MCF 10A (cell line): Measurements from ENCODE around the gene CCDC195. TPM values are rescaled to one million over a fixed set of nuclear protein-coding genes. Genes with fewer than 3 reads are reported as not detected.

ENCODE experiments used
- BruUV-seq: library from RNA; stranded (reverse); fragments of 400-500 nt; replicated peaks from 2 replicates; lab custom pipeline; 2021; lab: Mats Ljungman, UMichigan
- CTCF ChIA-PET: fragments of 300-600 bp; sonication (Branson Sonifier 250); formaldehyde crosslinking; extraction: SDS; loops from one replicate; lab custom pipeline; 2021; ENCODE audit warnings: antibody characterized with exemption, inconsistent platforms; lab: Yijun Ruan, JAX
- POLR2A ChIA-PET: fragments of 300-600, 350-650 bp; sonication (Branson Sonifier 250); formaldehyde crosslinking; extraction: SDS; loops from one replicate; lab custom pipeline; 2020; ENCODE audit warnings: antibody characterized with exemption, inconsistent platforms; lab: Yijun Ruan, JAX
- DNase-seq: peaks from one replicate; pipeline ENCODE4 v3.0.0-alpha.2; 2018; ENCODE audit not compliant: unreplicated experiment
- H3K27ac Mint-ChIP-seq: one replicate; pipeline ENCODE4 v1.8.0; 2022; ENCODE audit warnings: mild to moderate bottlenecking, low read depth, mixed read lengths; ENCODE audit not compliant: unreplicated experiment
- H3K27me3 Mint-ChIP-seq: one replicate; pipeline ENCODE4 v1.8.0; 2022; ENCODE audit warnings: mixed read lengths; ENCODE audit not compliant: insufficient read depth, unreplicated experiment
- H3K36me3 Mint-ChIP-seq: one replicate; pipeline ENCODE4 v1.8.0; 2022; ENCODE audit warnings: mild to moderate bottlenecking, moderate library complexity, mixed read lengths; ENCODE audit not compliant: insufficient read depth, unreplicated experiment
- H3K4me1 Mint-ChIP-seq: one replicate; pipeline ENCODE4 v1.8.0; 2022; ENCODE audit warnings: mixed read lengths; ENCODE audit not compliant: insufficient read depth, unreplicated experiment
- H3K4me3 Mint-ChIP-seq: one replicate; pipeline ENCODE4 v1.8.0; 2022; ENCODE audit warnings: mild to moderate bottlenecking, moderate library complexity, mixed read lengths; ENCODE audit not compliant: unreplicated experiment
- H3K9me3 Mint-ChIP-seq: one replicate; pipeline ENCODE4 v1.8.0; 2022; ENCODE audit warnings: mixed read lengths; ENCODE audit not compliant: unreplicated experiment
- intact Hi-C: fragments of 100-400 bp; cut with micrococcal nuclease; formaldehyde crosslinking; loops from 2 replicates; pipeline ENCODE4 v1.14.1; 2022
- total RNA-seq: library from RNA; stranded (reverse); gene quantifications from 2 replicates; pipeline ENCODE4 v1.2.3, GENCODE V29; 2022
- TF ChIP-seq, protein P1 (sequence below): fragments of 200-600 bp; IDR thresholded peaks from one replicate; pipeline ENCODE4 v1.8.0; 2022; ENCODE audit warnings: antibody characterized with exemption, mild to moderate bottlenecking; ENCODE audit not compliant: unreplicated experiment

CCDC195 gene
- total RNA-seq, 1 experiment from 2014 or later, result not detected

GRCh38 chr2:224671731-224672130 lies 44.4 kb downstream of the CCDC195 start:
- no peaks in the 10 kb centered on the region for H3K9me3 Mint-ChIP-seq
- TF ChIP-seq, protein P1, sequence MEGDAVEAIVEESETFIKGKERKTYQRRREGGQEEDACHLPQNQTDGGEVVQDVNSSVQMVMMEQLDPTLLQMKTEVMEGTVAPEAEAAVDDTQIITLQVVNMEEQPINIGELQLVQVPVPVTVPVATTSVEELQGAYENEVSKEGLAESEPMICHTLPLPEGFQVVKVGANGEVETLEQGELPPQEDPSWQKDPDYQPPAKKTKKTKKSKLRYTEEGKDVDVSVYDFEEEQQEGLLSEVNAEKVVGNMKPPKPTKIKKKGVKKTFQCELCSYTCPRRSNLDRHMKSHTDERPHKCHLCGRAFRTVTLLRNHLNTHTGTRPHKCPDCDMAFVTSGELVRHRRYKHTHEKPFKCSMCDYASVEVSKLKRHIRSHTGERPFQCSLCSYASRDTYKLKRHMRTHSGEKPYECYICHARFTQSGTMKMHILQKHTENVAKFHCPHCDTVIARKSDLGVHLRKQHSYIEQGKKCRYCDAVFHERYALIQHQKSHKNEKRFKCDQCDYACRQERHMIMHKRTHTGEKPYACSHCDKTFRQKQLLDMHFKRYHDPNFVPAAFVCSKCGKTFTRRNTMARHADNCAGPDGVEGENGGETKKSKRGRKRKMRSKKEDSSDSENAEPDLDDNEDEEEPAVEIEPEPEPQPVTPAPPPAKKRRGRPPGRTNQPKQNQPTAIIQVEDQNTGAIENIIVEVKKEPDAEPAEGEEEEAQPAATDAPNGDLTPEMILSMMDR, result no peak
- DNase-seq, result no peak
- BruUV-seq, result no TSS peak
- no peaks in the 10 kb centered on the region for H3K27me3 Mint-ChIP-seq
- H3K4me3 Mint-ChIP-seq, result no peak overlapping the region
- no peaks in the 10 kb centered on the region for H3K36me3 Mint-ChIP-seq
- intact Hi-C loops, result no loop called here
- ChIA-PET POLR2A (no interaction called here), CTCF (interaction anchor here (1.1 to 1.2 kb wide), 2 partner anchors 21 to 62 kb away, joined by 4 read pairs; no protein-coding TSS in a partner anchor)
- H3K27ac Mint-ChIP-seq, result no peak overlapping the region
- H3K4me1 Mint-ChIP-seq, result no peaks in the 10 kb centered on the region

DNA sequence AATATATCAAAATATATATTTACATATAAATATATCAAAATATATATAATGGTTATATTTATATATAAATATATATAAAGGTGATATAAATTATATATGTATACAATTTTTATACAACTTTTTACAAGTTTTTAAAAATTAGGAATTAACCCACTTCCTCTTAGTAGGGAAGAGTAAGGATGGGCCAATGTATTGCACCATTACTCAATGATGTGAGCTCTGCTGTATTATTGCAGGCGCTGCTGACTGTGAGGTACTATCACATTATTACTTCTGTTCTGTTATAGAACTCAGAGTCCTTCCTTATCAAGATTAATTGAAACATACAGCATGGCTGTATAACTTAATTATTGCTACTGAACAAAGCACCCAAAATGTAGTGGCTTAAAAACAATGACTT lies 46.0 kb downstream of the CCDC195 start:
- H3K4me1 Mint-ChIP-seq, result no peaks in the 10 kb centered on the region
- H3K4me3 Mint-ChIP-seq, result no peak overlapping the region
- no peaks in the 10 kb centered on the region for H3K9me3 Mint-ChIP-seq
- ChIA-PET POLR2A (no interaction called here), CTCF (interaction anchor here (1.0 kb wide), 1 partner anchor 332 kb away, joined by 4 read pairs; no protein-coding TSS in a partner anchor)
- no peak for DNase-seq
- TF ChIP-seq, protein P1, result no peak
- no peak overlapping the region for H3K27ac Mint-ChIP-seq
- intact Hi-C loops, result no loop called here
- H3K27me3 Mint-ChIP-seq, result no peaks in the 10 kb centered on the region
- no peaks in the 10 kb centered on the region for H3K36me3 Mint-ChIP-seq
- BruUV-seq, result no TSS peak

- POLR2A ChIA-PET, result no interaction called here
- no peak overlapping the region for H3K4me3 Mint-ChIP-seq
- H3K27ac Mint-ChIP-seq, result no peak overlapping the region
- CTCF ChIA-PET, result no interaction called here
- no peaks in the 10 kb centered on the region for H3K4me1 Mint-ChIP-seq
- DNase-seq, result no peak
- no TSS peak for BruUV-seq
- TF ChIP-seq, protein P1, result no peak
- no peaks in the 10 kb centered on the region for H3K27me3 Mint-ChIP-seq
- H3K36me3 Mint-ChIP-seq, result no peaks in the 10 kb centered on the region
- intact Hi-C loops, result no loop called here
- H3K9me3 Mint-ChIP-seq, result no peaks in the 10 kb centered on the region
Observed at GRCh38 chr2:224669449-224669848, 46.7 kb downstream of the CCDC195 start.

DNA sequence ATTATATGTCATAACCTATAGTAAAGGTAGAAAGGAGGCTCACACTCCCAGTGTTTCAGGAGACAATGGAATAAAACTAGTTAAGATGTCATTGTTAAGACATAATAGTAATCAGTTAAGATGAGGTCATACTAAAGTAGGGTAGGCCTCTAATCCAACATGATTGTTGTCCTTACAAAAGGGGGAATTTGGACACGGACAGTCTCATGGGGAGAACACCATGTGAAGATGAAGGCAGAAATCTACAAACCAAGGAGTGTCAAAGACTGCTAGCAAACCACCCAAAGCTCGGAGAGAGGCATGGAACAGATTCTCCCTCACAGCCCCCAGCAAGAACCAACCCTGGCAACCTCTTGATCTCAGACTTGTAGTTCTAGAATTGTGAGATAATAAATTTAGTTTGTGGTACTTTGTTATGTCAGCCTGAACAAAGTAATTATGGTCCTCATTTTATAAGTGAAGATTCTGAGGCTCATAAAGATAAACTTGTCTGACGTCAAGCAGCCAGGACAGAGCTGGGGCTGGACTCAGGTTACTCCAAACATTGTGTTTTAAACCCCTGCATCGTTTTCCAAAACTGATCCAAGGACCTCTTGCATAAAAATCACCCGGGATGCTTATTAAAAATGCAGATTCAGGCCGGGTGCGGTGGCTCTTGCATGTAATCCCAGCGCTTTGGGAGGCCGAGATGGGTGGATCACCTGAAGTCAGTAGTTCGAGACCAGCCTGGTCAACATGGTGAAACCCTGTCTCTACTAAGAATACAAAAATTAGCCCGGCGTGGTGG lies 47.8 kb downstream of the CCDC195 start:
- Mint-ChIP-seq H3K4me3 (no peak overlapping the region), H3K4me1 (no peaks in the 10 kb centered on the region), H3K27me3 (no peaks in the 10 kb centered on the region), H3K27ac (no peak overlapping the region), H3K36me3 (no peaks in the 10 kb centered on the region), H3K9me3 (peaks cover 2% of the 10 kb centered on the region)
- POLR2A ChIA-PET, result no interaction called here
- CTCF ChIA-PET, result interaction anchor here (0.7 to 0.8 kb wide), 2 partner anchors 17 to 48 kb away, joined by 3 read pairs; no protein-coding TSS in a partner anchor
- DNase-seq, result no peak
- intact Hi-C loops, result no loop called here
- TF ChIP-seq, protein P1, result no peak
- BruUV-seq, result no TSS peak
